Immature natural killer cell (primary cell): ENCODE results near the gene RDH16. TPM values are rescaled to one million over a fixed set of nuclear protein-coding genes. Genes with fewer than 3 reads are reported as not detected.
"Not testable (repeated sequence)": the region's sequence is repeated elsewhere in the genome, so short reads cannot be mapped to it uniquely, and the experiment has no call there.

Experiments used
- DNase-seq, 3 donors: peaks; one replicate each; pipeline ENCODE4 v3.0.0; 2022; ENCODE audit warnings: mixed read lengths in 1 of 3
- H3K27ac Mint-ChIP-seq, 6 donors: one replicate each; pipeline ENCODE4 v1.8.0; 2020; ENCODE audit warnings: mixed read lengths in 6 of 6, mild to moderate bottlenecking in 5 of 6, inconsistent platforms in 4 of 6, moderate library complexity in 3 of 6
- H3K27me3 Mint-ChIP-seq, 3 donors: one replicate each; pipeline ENCODE4 v1.8.0; 2020 to 2021; ENCODE audit warnings: low read depth in 3 of 3, mild to moderate bottlenecking in 3 of 3, mixed read lengths in 3 of 3, moderate library complexity in 3 of 3, inconsistent platforms in 1 of 3
- H3K36me3 Mint-ChIP-seq, 3 donors: one replicate each; pipeline ENCODE4 v1.8.0; 2020; ENCODE audit warnings: mixed read lengths in 3 of 3, inconsistent platforms in 2 of 3, mild to moderate bottlenecking in 2 of 3
- H3K4me1 Mint-ChIP-seq, 2 donors: one replicate each; pipeline ENCODE4 v1.8.0; 2020; ENCODE audit warnings: inconsistent platforms in 2 of 2, mild to moderate bottlenecking in 2 of 2, mixed read lengths in 2 of 2, moderate library complexity in 1 of 2
- H3K4me3 Mint-ChIP-seq, 5 donors: one replicate each; pipeline ENCODE4 v1.8.0; 2020; ENCODE audit warnings: mild to moderate bottlenecking in 5 of 5, mixed read lengths in 5 of 5, inconsistent platforms in 3 of 5, moderate library complexity in 3 of 5
- H3K9me3 Mint-ChIP-seq, 6 donors: one replicate each; pipeline ENCODE4 v1.8.0; 2020; ENCODE audit warnings: mild to moderate bottlenecking in 6 of 6, mixed read lengths in 6 of 6, inconsistent platforms in 4 of 6, moderate library complexity in 3 of 6
- polyA plus RNA-seq, 3 donors: library from polyadenylated mRNA; unstranded; fragments of 300-500 nt; fragmentation: Illumina TruSeq; gene quantifications; one replicate each; pipeline ENCODE4 v1.2.3, GENCODE V29; 2021

The RDH16 gene
- polyA plus RNA-seq, 3 donors from 2014 or later, result 0.14 to 1.9 (median 0.18) TPM

DNA sequence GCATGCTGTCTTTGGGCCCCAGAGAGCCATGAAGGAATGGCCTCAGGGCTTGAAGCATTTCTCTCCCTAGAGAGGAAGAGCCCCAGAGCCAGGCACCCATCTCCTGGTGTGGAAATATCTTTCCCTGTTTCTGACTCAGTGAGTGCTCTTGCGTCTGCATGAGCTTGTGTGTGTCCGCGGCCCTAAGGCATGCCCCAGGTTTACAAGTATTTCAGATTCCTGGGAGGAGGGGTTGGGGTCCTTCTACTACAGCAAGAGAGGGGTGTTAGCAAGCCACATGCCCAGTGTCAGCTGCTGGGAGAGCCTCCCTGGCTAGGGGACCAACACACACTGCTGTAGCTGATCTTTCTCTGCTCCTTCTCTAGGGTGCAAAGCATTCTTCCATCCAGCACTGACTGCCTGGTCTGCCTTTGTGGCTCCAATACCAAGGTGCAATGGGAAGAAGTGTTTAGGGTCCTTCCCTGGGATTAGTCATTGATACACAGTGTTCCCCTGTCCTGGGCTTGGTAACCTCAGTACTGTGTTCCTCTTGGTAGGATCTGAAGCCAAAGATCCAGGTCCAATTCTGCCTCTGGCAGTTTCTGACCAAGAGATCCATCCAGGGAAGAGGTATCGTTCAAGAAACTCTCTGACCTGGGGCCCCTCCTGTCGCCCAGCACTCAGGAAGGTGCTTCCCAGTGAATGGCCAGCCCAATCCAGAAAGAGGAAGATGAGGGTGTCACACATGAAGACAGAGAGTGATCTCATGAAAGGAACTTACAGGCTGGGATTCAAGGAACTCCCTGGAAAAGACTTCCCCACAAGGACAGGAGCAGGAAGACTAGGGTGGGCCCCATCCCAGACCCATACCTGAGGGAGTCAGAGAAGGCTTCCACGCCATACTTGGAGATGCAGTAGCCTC lies 3.1 kb downstream of the RDH16 start:
- Mint-ChIP-seq H3K4me3 (no peak overlapping the region), H3K4me1 (no peaks in the 10 kb centered on the region), H3K27ac (no peak overlapping the region), H3K9me3 (no peaks in the 10 kb centered on the region), H3K27me3 (peaks cover 0 to 2% (median 2%) of the 10 kb centered on the region in 3 donors), H3K36me3 (peaks cover 9 to 12% (median 10%) of the 10 kb centered on the region in 3 donors)
- no peak for DNase-seq

DNA sequence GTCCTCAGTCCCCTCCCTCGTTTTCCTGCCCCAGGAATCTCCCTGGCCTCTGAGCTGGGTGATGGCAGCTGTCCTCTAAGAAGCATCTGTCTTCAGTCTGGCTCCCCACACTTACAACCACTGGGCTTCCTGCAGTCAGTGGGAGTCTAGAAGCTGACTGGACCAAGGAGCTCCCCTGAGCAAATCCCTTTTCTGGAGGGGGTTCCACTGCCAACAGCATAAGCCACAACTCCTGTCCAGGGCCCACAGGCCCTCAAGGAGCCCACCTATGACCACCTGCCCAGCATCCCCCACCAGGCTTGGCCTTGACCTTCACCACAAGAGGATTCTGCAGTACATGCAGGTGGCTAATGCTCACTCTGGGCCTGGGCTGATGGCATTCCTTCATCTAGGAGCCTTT lies 4.1 kb downstream of the RDH16 start:
- Mint-ChIP-seq H3K4me3 (no peak overlapping the region), H3K27ac (no peak overlapping the region), H3K36me3 (peaks cover 9 to 12% (median 10%) of the 10 kb centered on the region in 3 donors), H3K27me3 (peaks cover 0 to 2% (median 2%) of the 10 kb centered on the region in 3 donors), H3K4me1 (no peaks in the 10 kb centered on the region), H3K9me3 (no peaks in the 10 kb centered on the region)
- no peak for DNase-seq

DNA sequence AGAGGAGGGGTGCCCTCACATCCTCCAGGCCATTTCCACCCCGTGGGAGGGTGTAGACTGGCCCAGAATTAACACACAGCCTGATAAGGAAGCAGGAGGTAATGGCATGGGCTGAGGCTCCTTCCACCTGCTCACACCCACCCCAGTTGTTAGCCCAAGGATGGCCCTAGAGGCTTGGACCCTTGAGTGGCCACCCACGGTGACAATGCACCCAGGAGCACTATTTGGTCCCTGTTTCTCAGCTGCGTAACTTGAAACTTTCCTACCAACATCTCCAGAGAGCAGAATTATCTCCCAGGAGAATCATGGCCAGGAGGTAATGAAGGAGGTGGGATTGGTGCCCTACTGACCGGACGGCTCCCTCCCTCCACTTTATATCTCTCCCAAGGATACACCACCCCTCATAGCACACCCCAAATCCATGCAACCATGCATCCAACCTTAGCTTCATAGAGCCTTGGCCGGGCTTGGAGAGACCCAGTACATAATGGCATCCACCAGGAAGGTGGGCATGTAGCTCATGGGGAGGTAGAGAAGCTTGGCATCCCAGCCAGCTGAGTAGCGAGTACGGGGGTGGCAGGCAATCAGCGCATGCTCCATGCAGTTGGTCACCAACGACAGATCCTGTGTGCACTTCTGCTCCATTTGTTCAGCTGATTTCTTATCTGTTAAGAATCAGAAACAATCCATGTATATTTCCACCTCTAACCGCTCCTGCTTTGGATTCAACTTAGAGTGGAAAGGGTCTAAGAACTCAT lies 5.6 kb downstream of the RDH16 start:
- peaks cover 0 to 3% (median 0%) of the 10 kb centered on the region in 3 donors for H3K27me3 Mint-ChIP-seq
- H3K4me3 Mint-ChIP-seq, result no peak overlapping the region
- H3K9me3 Mint-ChIP-seq, result no peaks in the 10 kb centered on the region
- H3K36me3 Mint-ChIP-seq, result peaks cover 7 to 10% (median 7%) of the 10 kb centered on the region in 3 donors
- H3K4me1 Mint-ChIP-seq, result no peaks in the 10 kb centered on the region
- DNase-seq, result no peak
- H3K27ac Mint-ChIP-seq, result no peak overlapping the region

DNA sequence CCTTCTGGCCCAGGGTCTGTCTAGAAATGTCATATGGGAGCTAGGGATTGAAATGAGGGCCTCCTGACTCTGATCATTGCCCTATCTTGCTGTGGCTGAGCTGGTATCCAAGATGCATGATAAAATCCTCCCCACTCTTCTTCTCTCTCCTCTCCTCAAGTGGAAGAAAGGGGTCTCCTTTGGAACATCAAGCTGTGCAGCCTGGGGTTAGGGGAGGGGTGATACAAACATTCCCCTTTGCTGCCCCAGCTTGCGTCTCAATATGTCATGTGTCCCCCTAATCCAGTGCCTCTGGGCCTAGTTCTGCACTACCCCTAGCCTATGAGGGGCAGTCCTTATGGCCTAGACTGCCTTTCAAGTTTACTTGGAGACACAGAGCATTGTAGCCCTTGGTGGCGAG lies 8.5 kb downstream of the RDH16 start:
- Mint-ChIP-seq H3K36me3 (peaks cover 4 to 7% (median 6%) of the 10 kb centered on the region in 3 donors), H3K4me1 (no peaks in the 10 kb centered on the region), H3K4me3 (no peak overlapping the region), H3K27me3 (peaks cover 0 to 2% (median 1%) of the 10 kb centered on the region in 3 donors), H3K9me3 (no peaks in the 10 kb centered on the region), H3K27ac (no peak overlapping the region)
- DNase-seq, result no peak

- H3K4me1 Mint-ChIP-seq, result no peaks in the 10 kb centered on the region
- H3K27ac Mint-ChIP-seq, result no peak overlapping the region
- peaks cover 0 to 2% (median 1%) of the 10 kb centered on the region in 3 donors for H3K27me3 Mint-ChIP-seq
- H3K9me3 Mint-ChIP-seq, result no peaks in the 10 kb centered on the region
- no peak for DNase-seq
- no peak overlapping the region for H3K4me3 Mint-ChIP-seq
- H3K36me3 Mint-ChIP-seq, result peaks cover 4 to 7% (median 6%) of the 10 kb centered on the region in 3 donors
Measured at GRCh38 chr12:56948457-56948777, 9.0 kb downstream of the RDH16 start.

GRCh38 chr12:56947633-56948456 lies 9.6 kb downstream of the RDH16 start:
- Mint-ChIP-seq H3K36me3 (peaks cover 4 to 7% (median 6%) of the 10 kb centered on the region in 3 donors), H3K27ac (no peak overlapping the region), H3K9me3 (no peaks in the 10 kb centered on the region), H3K27me3 (peaks cover 0 to 2% (median 1%) of the 10 kb centered on the region in 3 donors), H3K4me3 (no peak overlapping the region), H3K4me1 (no peaks in the 10 kb centered on the region)
- no peak for DNase-seq

- Mint-ChIP-seq H3K27ac (no peak overlapping the region), H3K4me1 (no peaks in the 10 kb centered on the region), H3K36me3 (peaks cover 0 to 4% (median 0%) of the 10 kb centered on the region in 3 donors), H3K27me3 (peaks cover 0 to 8% (median 1%) of the 10 kb centered on the region in 3 donors), H3K4me3 (no peak overlapping the region), H3K9me3 (no peaks in the 10 kb centered on the region)
- DNase-seq, result no peak
Measured at GRCh38 chr12:56943878-56944277, 13.5 kb downstream of the RDH16 start.

DNA sequence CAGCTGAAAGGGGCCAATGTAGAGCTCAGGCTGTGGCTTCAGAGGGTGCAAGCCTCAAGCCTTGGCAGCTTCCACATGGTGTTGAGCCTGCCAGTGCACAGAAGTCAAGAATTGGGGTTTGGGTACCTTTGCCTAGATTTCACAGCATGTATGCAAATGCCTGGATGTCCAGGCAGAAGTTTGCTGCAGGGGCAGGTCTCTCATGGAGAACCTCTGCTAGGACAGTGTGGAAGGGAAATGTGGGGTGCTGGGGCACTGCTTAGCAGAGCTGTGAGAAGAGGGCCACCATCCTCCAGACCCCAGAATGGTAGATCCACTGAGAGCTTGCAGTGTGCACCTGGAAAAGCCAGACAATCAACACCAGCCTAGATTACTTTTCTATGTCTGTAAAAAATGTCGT lies 14.0 kb downstream of the RDH16 start:
- H3K9me3 Mint-ChIP-seq, H3K36me3 Mint-ChIP-seq, H3K4me1 Mint-ChIP-seq, H3K27ac Mint-ChIP-seq, H3K4me3 Mint-ChIP-seq, DNase-seq, H3K27me3 Mint-ChIP-seq: not testable (repeated sequence)

DNA sequence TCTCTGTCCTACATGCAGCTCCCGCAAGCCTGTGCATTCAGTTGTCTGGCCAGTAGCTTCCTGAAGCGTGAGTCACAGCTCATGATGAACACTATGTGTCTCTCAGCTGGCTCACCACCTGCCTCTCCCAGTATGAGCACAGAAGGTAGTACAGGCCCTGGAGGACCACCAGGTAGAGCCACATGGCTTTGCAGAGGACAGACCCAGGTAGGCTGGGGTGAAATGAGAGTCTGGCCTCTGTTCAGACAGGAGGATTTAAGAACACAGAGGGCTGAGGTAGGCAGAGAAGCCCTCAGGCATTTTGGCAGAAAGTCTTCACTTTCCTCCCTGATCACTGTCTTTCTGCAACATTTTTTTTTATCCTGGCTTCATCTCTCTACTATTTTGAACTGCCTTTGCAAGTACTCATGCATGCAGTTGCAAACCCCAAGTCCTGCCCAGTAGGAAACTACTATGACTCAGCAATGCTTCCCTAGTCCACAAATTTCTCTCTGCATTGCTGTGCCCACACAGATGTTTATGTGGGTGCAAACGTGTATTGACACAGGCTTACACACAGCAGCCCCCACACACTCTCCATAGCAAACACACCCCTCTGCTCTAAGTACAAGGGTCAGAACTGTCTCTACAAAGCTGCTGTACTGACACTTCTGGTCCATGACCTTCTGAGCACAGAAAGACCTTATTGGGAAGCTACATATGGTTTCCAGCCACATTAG lies 15.9 kb downstream of the RDH16 start:
- no peak overlapping the region for H3K4me3 Mint-ChIP-seq
- H3K9me3 Mint-ChIP-seq, result no peaks in the 10 kb centered on the region
- H3K4me1 Mint-ChIP-seq, result no peaks in the 10 kb centered on the region
- peaks cover 0 to 6% (median 0%) of the 10 kb centered on the region in 3 donors for H3K27me3 Mint-ChIP-seq
- no peak for DNase-seq
- H3K36me3 Mint-ChIP-seq, result no peaks in the 10 kb centered on the region
- no peak overlapping the region for H3K27ac Mint-ChIP-seq

DNA sequence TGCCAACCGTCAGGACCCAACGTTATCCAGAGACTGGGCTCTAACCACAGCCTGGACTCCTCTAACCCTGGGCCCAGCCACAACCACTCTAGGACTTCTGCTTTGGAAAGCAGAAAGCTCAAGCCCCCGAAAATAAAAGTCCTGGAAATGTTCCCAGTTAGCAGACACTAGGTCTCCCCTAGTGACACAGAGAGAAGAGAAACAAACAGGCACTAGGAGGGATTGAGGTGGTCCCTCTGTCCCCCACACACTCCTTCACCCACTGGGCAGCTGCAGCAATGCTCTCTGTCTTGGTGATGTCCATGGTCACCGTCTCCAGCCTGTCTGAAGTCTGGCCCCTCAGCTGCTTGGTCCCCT lies 16.5 kb downstream of the RDH16 start:
- H3K4me3 Mint-ChIP-seq, H3K36me3 Mint-ChIP-seq, H3K4me1 Mint-ChIP-seq, H3K27me3 Mint-ChIP-seq, H3K27ac Mint-ChIP-seq, DNase-seq, H3K9me3 Mint-ChIP-seq: not testable (repeated sequence)

DNA sequence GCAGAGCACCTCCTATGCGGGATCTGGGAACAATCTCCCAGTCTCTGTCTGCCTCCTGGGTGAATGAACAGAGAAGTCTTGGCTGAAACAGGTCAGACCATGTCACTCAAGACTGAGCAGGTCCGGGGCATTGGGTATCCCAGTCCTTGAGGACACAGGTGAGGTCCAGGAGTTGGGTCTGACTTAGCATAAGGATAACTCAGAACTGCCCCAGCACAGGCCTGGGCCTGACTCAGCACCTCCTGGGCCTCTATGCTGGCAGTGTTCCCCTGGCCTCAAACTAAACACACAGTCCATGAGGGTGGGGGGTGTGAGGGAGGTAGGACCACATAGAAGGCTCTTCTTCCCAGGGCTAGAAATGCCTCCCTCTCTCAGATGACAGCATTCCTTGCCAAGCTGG lies 21.7 kb downstream of the RDH16 start:
- Mint-ChIP-seq H3K9me3 (no peaks in the 10 kb centered on the region), H3K27ac (no peak overlapping the region), H3K36me3 (no peaks in the 10 kb centered on the region), H3K4me1 (no peaks in the 10 kb centered on the region), H3K27me3 (peaks cover 0 to 6% (median 0%) of the 10 kb centered on the region in 3 donors), H3K4me3 (no peak overlapping the region)
- no peak for DNase-seq

DNA sequence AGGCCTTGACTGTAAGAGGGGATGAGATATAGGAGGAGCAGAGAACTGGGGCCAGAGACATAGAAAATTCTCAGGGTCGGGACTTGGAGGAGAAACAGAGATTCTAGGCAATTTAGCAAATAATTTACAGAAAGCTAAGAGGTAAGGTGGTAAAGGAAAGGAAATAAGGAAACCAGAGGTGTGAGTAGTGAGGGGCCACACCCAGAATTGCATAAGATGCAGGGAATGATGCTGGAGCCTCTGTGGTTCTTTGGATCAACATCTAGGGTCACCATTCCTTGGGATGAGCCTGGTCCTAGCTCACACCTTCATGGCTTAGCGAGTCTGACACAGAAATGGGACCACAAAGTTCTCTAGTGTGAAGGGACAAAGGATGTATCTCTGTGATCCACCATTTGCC lies 22.3 kb downstream of the RDH16 start:
- Mint-ChIP-seq H3K4me3 (no peak overlapping the region), H3K4me1 (no peaks in the 10 kb centered on the region), H3K36me3 (no peaks in the 10 kb centered on the region), H3K27ac (no peak overlapping the region), H3K9me3 (no peaks in the 10 kb centered on the region), H3K27me3 (peaks cover 0 to 6% (median 0%) of the 10 kb centered on the region in 3 donors)
- no peak for DNase-seq

GRCh38 chr12:56933826-56934625 lies 23.4 kb downstream of the RDH16 start, which contains the start of gene SDR9C7:
TSS of gene SDR9C7 (minus strand) at chr12:56934408. CDS start at chr12:56934261, 147 bp downstream.
- Mint-ChIP-seq H3K27me3 (peaks cover 0 to 3% (median 0%) of the 10 kb centered on the region in 3 donors), H3K4me3 (no peak within 1 kb of the TSS), H3K9me3 (no peaks in the 10 kb centered on the region), H3K4me1 (no peaks in the 10 kb centered on the region), H3K27ac (peak within 1 kb of the TSS in 1 of 6 donors; percentile 26), H3K36me3 (no peaks in the 10 kb centered on the region)
- DNase-seq, result no peak
